HepG2 (cell line): ENCODE measurements around the gene C18orf54. TPM values are rescaled to one million over a fixed set of nuclear protein-coding genes. Genes with fewer than 3 reads are reported as not detected.

Experiments
- ATAC-seq: fragments of 200-7000 bp; cut with Tn5 transposase; 3 replicates; pipeline ENCODE4 v1.9.1; 2020; ENCODE audit warnings: mild to moderate bottlenecking, moderate library complexity
- BruUV-seq: library from RNA; stranded (reverse); fragments of 400-500 nt; replicated peaks from 2 replicates; lab custom pipeline; 2021; lab: Mats Ljungman, UMichigan
- CTCF ChIA-PET: fragments of 300-600 bp; formaldehyde crosslinking; extraction: SDS; loops from one replicate; lab custom pipeline; 2021; ENCODE audit warnings: low total read pairs, inconsistent platforms, low intra/inter-chr PET ratio; lab: Yijun Ruan, JAX
- POLR2A ChIA-PET: fragments of 350-600 bp; sonication (Branson Sonifier 250); formaldehyde crosslinking; loops from one replicate; lab custom pipeline; 2020; ENCODE audit warnings: antibody characterized with exemption, inconsistent platforms; lab: Yijun Ruan, JAX
- DNase-seq: peaks from one replicate; pipeline ENCODE4 v3.0.0-alpha.2; 2015; ENCODE audit warnings: low spot score
- FAIRE-seq: peaks from 3 replicates; lab custom pipeline; 2011; peaks lifted over from hg19 to GRCh38; lab: Jason Lieb, UNC
- H2AFZ ChIP-seq: one replicate; pipeline ENCODE4 v1.6.1; 2011; ENCODE audit warnings: low read length, inconsistent platforms
- H3K27ac ChIP-seq: fragments of 300-600 bp; 3 replicates; pipeline ENCODE4 v1.8.0; 2011; ENCODE audit warnings: mixed run types, mild to moderate bottlenecking, mixed read lengths, low read length, inconsistent platforms; ENCODE audit not compliant: insufficient read depth; ENCODE audit errors: extremely low read length
- H3K27me3 ChIP-seq, 2 experiments: fragments of 200-600 bp in 1 of 2; 2 replicates in 1 of 2; 3 replicates in 1 of 2; pipeline versions ENCODE4 v1.6.0 to v1.8.0; 2011; ENCODE audit warnings: low read length in 2 of 2, mild to moderate bottlenecking in 2 of 2, moderate library complexity in 2 of 2, inconsistent platforms in 1 of 2; ENCODE audit not compliant: insufficient read depth in 2 of 2, control insufficient read depth in 1 of 2
- H3K36me3 ChIP-seq, 2 experiments: fragments of 200-600 bp in 1 of 2; replicated peaks in 1 of 2; 2 replicates in 1 of 2; 3 replicates in 1 of 2; pipeline versions ENCODE4 v1.5.1 to v1.8.0; 2011; ENCODE audit warnings: low read length in 2 of 2, inconsistent platforms in 1 of 2; ENCODE audit not compliant: insufficient read depth in 2 of 2, control insufficient read depth in 1 of 2
- H3K4me1 ChIP-seq: 2 replicates; pipeline ENCODE4 v1.5.1; 2012; ENCODE audit warnings: low read length, inconsistent platforms; ENCODE audit not compliant: insufficient read depth
- H3K4me2 ChIP-seq: 2 replicates; pipeline ENCODE4 v1.6.0; 2011; ENCODE audit warnings: low read depth, low read length, inconsistent platforms
- H3K4me3 ChIP-seq, 3 experiments: fragments of 200-600 bp in 1 of 3; sonication (generic), shearing (Covaris generic) in 1 of 3; replicated peaks in 1 of 3; 2 replicates each; pipeline ENCODE4 v1.5.1; 2011 to 2016; ENCODE audit warnings: low read length in 3 of 3, inconsistent platforms in 2 of 3, low read depth in 2 of 3, mild to moderate bottlenecking in 2 of 3, control low read depth in 1 of 3, mixed read lengths in 1 of 3; ENCODE audit not compliant: insufficient read depth in 1 of 3
- H3K79me2 ChIP-seq: one replicate; pipeline ENCODE4 v1.6.1; 2011; ENCODE audit warnings: low read length, inconsistent platforms; ENCODE audit not compliant: insufficient read depth
- H3K9ac ChIP-seq: 2 replicates; pipeline ENCODE4 v1.6.0; 2011; ENCODE audit warnings: mild to moderate bottlenecking, low read depth, low read length, inconsistent platforms; ENCODE audit not compliant: insufficient read depth
- H3K9me3 ChIP-seq: 2 replicates; pipeline ENCODE4 v1.5.1; 2012; ENCODE audit warnings: mild to moderate bottlenecking, low read length
- H4K20me1 ChIP-seq: 2 replicates; pipeline ENCODE4 v1.6.0; 2011; ENCODE audit warnings: inconsistent platforms, mild to moderate bottlenecking, low read length, moderate library complexity; ENCODE audit not compliant: insufficient read depth
- CSRNP1 ChIP-seq: sonication (generic); formaldehyde crosslinking; IDR thresholded peaks from 2 replicates; pipeline ENCODE4 v1.8.1; 2023; ENCODE audit warnings: mild to moderate bottlenecking, missing genetic modification reagents
- FOXK2 ChIP-seq: fragments of 450-650 bp; IDR thresholded peaks from 2 replicates; pipeline ENCODE4 v1.6.1; 2016
- FOXO1 ChIP-seq: sonication (generic); formaldehyde crosslinking; IDR thresholded peaks from 2 replicates; pipeline ENCODE4 v1.4.0; 2020; ENCODE audit warnings: missing genetic modification reagents
- GTF2F1 ChIP-seq: fragments of 150-350 bp; IDR thresholded peaks from 2 replicates; pipeline ENCODE4 v1.6.1; 2014; ENCODE audit warnings: low read length
- HOXA9 ChIP-seq: sonication (generic); formaldehyde crosslinking; IDR thresholded peaks from 2 replicates; pipeline ENCODE4 v1.8.1; 2022; ENCODE audit warnings: missing genetic modification reagents, mild to moderate bottlenecking, moderate library complexity, borderline replicate concordance
- PLRG1 ChIP-seq: fragments of 450-650 bp; conservative IDR thresholded peaks from 2 replicates; pipeline ENCODE4 v1.6.1; 2016
- PREB ChIP-seq: sonication (generic); formaldehyde crosslinking; IDR thresholded peaks from 2 replicates; pipeline ENCODE4 v1.4.0; 2020; ENCODE audit warnings: missing genetic modification reagents
- RFX3 ChIP-seq: IDR thresholded peaks from 2 replicates; pipeline ENCODE4 v1.6.1; 2016; ENCODE audit warnings: missing biosample characterization, missing genetic modification reagents
- RXRB ChIP-seq: IDR thresholded peaks from 2 replicates; pipeline ENCODE4 v1.6.1; 2016; ENCODE audit warnings: borderline replicate concordance, missing genetic modification reagents, missing compliant biosample characterization
- STAT6 ChIP-seq: sonication (generic); formaldehyde crosslinking; IDR thresholded peaks from 2 replicates; pipeline ENCODE4 v1.4.0; 2020; ENCODE audit warnings: missing genetic modification reagents, mild to moderate bottlenecking, borderline replicate concordance
- TBP ChIP-seq: sonication (generic); formaldehyde crosslinking; IDR thresholded peaks from 2 replicates; pipeline ENCODE4 v1.5.0; 2020; ENCODE audit warnings: missing genetic modification reagents
- TOPORS ChIP-seq: sonication (generic); formaldehyde crosslinking; IDR thresholded peaks from 2 replicates; pipeline ENCODE4 v1.8.0; 2023; ENCODE audit warnings: mild to moderate bottlenecking, missing genetic modification reagents
- YEATS4 ChIP-seq: sonication (generic); formaldehyde crosslinking; IDR thresholded peaks from 2 replicates; pipeline ENCODE4 v1.4.0; 2020; ENCODE audit warnings: missing genetic modification reagents, borderline replicate concordance
- ZBTB1 ChIP-seq: sonication (generic); formaldehyde crosslinking; IDR thresholded peaks from 2 replicates; pipeline ENCODE4 v1.4.0; 2020; ENCODE audit warnings: missing genetic modification reagents, borderline replicate concordance
- ZNF30 ChIP-seq: sonication (generic); formaldehyde crosslinking; IDR thresholded peaks from 2 replicates; pipeline ENCODE4 v1.5.0; 2020; ENCODE audit warnings: mild to moderate bottlenecking, missing genetic modification reagents
- ZNF446 ChIP-seq: sonication (generic); formaldehyde crosslinking; IDR thresholded peaks from 2 replicates; pipeline ENCODE4 v1.5.0; 2020; ENCODE audit warnings: mild to moderate bottlenecking, missing genetic modification reagents
- WGBS: methylation state at CpG from one replicate; pipeline ENCODE4 v1.1.6; 2017; ENCODE audit warnings: low lambda C conversion rate; 5-methylcytosine and 5-hydroxymethylcytosine counted together
- in situ Hi-C: cut with HindIII; loops from 2 replicates; pipeline ENCODE4 v1.10.0; 2017; ENCODE audit warnings: low pct_unique_long_range_greater_than_20kb; ENCODE audit not compliant: extremely low pct_ligation_motif_present
- intact Hi-C: fragments of 100-400 bp; cut with micrococcal nuclease; formaldehyde crosslinking; loops from one replicate; pipeline ENCODE4 v1.10.0; 2022; ENCODE audit not compliant: unreplicated experiment
- polyA plus RNA-seq, 8 experiments: library from polyadenylated mRNA; depleted of rRNA in 3 of 8; stranded (reverse) in 7 of 8; unstranded in 1 of 8; fragments of >200 nt; fragmentation: Illumina TruSeq in 4 of 8; extraction: Trizol in 4 of 8; gene quantifications; 2 replicates each; pipeline versions ENCODE4 v1.2.1 to v1.2.3, GENCODE V29; 2011 to 2016; ENCODE audit warnings: low read depth in 4 of 8, missing spikeins in 1 of 8, mixed read lengths in 1 of 8; ENCODE audit not compliant: insufficient read depth in 1 of 8
- total RNA-seq, 5 experiments: library from RNA; depleted of rRNA; stranded (reverse); fragments of >200 nt; fragmentation: Illumina TruSeq; extraction: Trizol; gene quantifications; 2 replicates each; pipeline ENCODE4 v1.2.3, GENCODE V29; 2016; ENCODE audit warnings: low read depth in 1 of 5
- TF ChIP-seq, protein P1 (sequence below): sonication (generic); formaldehyde crosslinking; IDR thresholded peaks from 2 replicates; pipeline ENCODE4 v1.5.0; 2020; ENCODE audit warnings: mild to moderate bottlenecking, missing genetic modification reagents

The C18orf54 gene
- total and polyA plus RNA-seq, 2 of the 13 experiments (the other 11 are each of a cell fraction or from before 2014, with no cell fraction given) = 1.8 to 2.5 TPM

GRCh38 chr18:54381640-54382039 is 23.9 kb downstream of the C18orf54 start (continued):
- TF ChIP-seq PREB (CRISPR knock-in tag) (no peak), STAT6 (CRISPR knock-in tag) (no peak)
- TF ChIP-seq, all 625 proteins: peak for 0

- no peaks in the 10 kb centered on the region for H3K79me2 ChIP-seq
- FAIRE-seq = no peak
- ChIA-PET CTCF (no interaction called here), POLR2A (no interaction called here)
- no peaks in the 10 kb centered on the region for H3K9me3 ChIP-seq
- intact Hi-C loops (loop anchor here (10.0 kb wide), 1 partner anchor 573 kb away; the partner anchor contains the start of gene CCDC68), in situ Hi-C loops (no loop called here)
- H3K27me3 ChIP-seq = no peaks in the 10 kb centered on the region
- H3K36me3 ChIP-seq = no peaks in the 10 kb centered on the region
- H3K4me3 ChIP-seq = no peak overlapping the region
- 75% methylated on average over 3 of the region's 3 CpGs for WGBS
- no peak overlapping the region for H3K27ac ChIP-seq
- BruUV-seq = no TSS peak
- no peak overlapping the region for H3K4me2 ChIP-seq
- H4K20me1 ChIP-seq = no peaks in the 10 kb centered on the region
- H3K4me1 ChIP-seq = peaks cover 9% of the 10 kb centered on the region; the same call in 1 of the 2 replicates
- ATAC-seq = no peak
- H3K9ac ChIP-seq = no peak overlapping the region
- DNase-seq = no peak
- no peak overlapping the region for H2AFZ ChIP-seq
- no peak for TF ChIP-seq RFX3 (CRISPR knock-in tag)
- TF ChIP-seq RXRB (CRISPR knock-in tag) = no peak
- TF ChIP-seq TBP (CRISPR knock-in tag) = no peak
- TF ChIP-seq PLRG1 = no peak
- no peak for TF ChIP-seq HOXA9 (CRISPR knock-in tag)
- TF ChIP-seq YEATS4 = no peak
- TF ChIP-seq FOXO1 (CRISPR knock-in tag) = no peak
- no peak for TF ChIP-seq ZBTB1
- TF ChIP-seq, protein P1, sequence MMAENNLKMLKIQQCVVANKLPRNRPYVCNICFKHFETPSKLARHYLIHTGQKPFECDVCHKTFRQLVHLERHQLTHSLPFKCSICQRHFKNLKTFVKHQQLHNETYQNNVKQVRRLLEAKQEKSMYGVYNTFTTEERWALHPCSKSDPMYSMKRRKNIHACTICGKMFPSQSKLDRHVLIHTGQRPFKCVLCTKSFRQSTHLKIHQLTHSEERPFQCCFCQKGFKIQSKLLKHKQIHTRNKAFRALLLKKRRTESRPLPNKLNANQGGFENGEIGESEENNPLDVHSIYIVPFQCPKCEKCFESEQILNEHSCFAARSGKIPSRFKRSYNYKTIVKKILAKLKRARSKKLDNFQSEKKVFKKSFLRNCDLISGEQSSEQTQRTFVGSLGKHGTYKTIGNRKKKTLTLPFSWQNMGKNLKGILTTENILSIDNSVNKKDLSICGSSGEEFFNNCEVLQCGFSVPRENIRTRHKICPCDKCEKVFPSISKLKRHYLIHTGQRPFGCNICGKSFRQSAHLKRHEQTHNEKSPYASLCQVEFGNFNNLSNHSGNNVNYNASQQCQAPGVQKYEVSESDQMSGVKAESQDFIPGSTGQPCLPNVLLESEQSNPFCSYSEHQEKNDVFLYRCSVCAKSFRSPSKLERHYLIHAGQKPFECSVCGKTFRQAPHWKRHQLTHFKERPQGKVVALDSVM (CRISPR knock-in tag) = no peak
- no peak for TF ChIP-seq ZNF446 (CRISPR knock-in tag)
- TF ChIP-seq TOPORS = no peak
- TF ChIP-seq FOXK2 = no peak
- no peak for TF ChIP-seq CSRNP1 (CRISPR knock-in tag)
- TF ChIP-seq GTF2F1 = no peak
- no peak for TF ChIP-seq ZNF30 (CRISPR knock-in tag)
Observed at GRCh38 chr18:54382076-54382475, 24.4 kb downstream of the C18orf54 start.
